ENCODE measurements around the gene GPR162.

GRCh38 chr12:6854036-6854435, 32.4 kb downstream of the GPR162 start:
- TF ChIP-seq CTCF (IDR thresholded peaks at IDR 0.05) (no peak), POLR2A (IDR thresholded peaks at IDR 0.05) (no peak), POLR2AphosphoS5 (IDR thresholded peaks at IDR 0.05) (no peak)

Data from sigmoid colon (tissue), 4 donors.